Superior temporal gyrus (tissue), 1 donor: ENCODE results near the gene CHIT1.

Experiments used
- DNase-seq: peaks from one replicate; pipeline ENCODE4 v3.0.0-alpha.2; 2016; ENCODE audit errors: extremely low spot score

CHIT1 gene

GRCh38 chr1:203216274-203217138 is 13.0 kb downstream of the CHIT1 start:
- DNase-seq = peak; percentile 97

GRCh38 chr1:203215573-203215972 is 13.9 kb downstream of the CHIT1 start:
- no peak for DNase-seq

- DNase-seq = no peak
Observed at GRCh38 chr1:203214871-203215270, 14.6 kb downstream of the CHIT1 start.

- DNase-seq = no peak
Observed at GRCh38 chr1:203213126-203213525, 16.3 kb downstream of the CHIT1 start.

- no peak for DNase-seq
Observed at GRCh38 chr1:203211812-203212211, 17.7 kb downstream of the CHIT1 start.

GRCh38 chr1:203210988-203211387 is 18.5 kb downstream of the CHIT1 start:
- DNase-seq = no peak

GRCh38 chr1:203210350-203210749 is 19.1 kb downstream of the CHIT1 start:
- no peak for DNase-seq

GRCh38 chr1:203208181-203208580 is 21.3 kb downstream of the CHIT1 start:
- DNase-seq = no peak

- DNase-seq = no peak
Observed at GRCh38 chr1:203207751-203208150, 21.7 kb downstream of the CHIT1 start.

- no peak for DNase-seq
Observed at GRCh38 chr1:203206129-203206687, 23.3 kb downstream of the CHIT1 start.

- no peak for DNase-seq
Observed at GRCh38 chr1:203204756-203205155, 24.7 kb downstream of the CHIT1 start.

GRCh38 chr1:203202431-203203245 is 26.8 kb downstream of the CHIT1 start:
- no peak for DNase-seq

GRCh38 chr1:203201516-203202205 is 27.8 kb downstream of the CHIT1 start:
- no peak for DNase-seq

GRCh38 chr1:203200916-203201315 is 28.6 kb downstream of the CHIT1 start:
- no peak for DNase-seq

- DNase-seq = peak; percentile 79
Observed at GRCh38 chr1:203199816-203200571, 29.5 kb downstream of the CHIT1 start.

GRCh38 chr1:203199481-203199815 is 30.0 kb downstream of the CHIT1 start:
- no peak for DNase-seq

- DNase-seq = no peak
Observed at GRCh38 chr1:203199002-203199401, 30.5 kb downstream of the CHIT1 start.

GRCh38 chr1:203197625-203198024 is 31.8 kb downstream of the CHIT1 start:
- no peak for DNase-seq

- DNase-seq = no peak
Observed at GRCh38 chr1:203196371-203196770, 33.1 kb downstream of the CHIT1 start.

- DNase-seq = no peak
Observed at GRCh38 chr1:203190949-203191348, 38.5 kb downstream of the CHIT1 start.

- DNase-seq = peak; percentile 55
Observed at GRCh38 chr1:203189951-203190352, 39.5 kb downstream of the CHIT1 start.
